SK-N-SH (cell line): ENCODE data around the gene ABHD12. TPM values are rescaled to one million over a fixed set of nuclear protein-coding genes. Genes with fewer than 3 reads are reported as not detected.

ENCODE experiments used
- CTCF ChIA-PET: fragments of 300-600, 350-600 bp; formaldehyde crosslinking; extraction: SDS; loops from one replicate; lab custom pipeline; 2021; lab: Yijun Ruan, JAX
- POLR2A ChIA-PET: fragments of 350-600 bp; sonication (Branson Sonifier 250); formaldehyde crosslinking; extraction: SDS; loops from one replicate; lab custom pipeline; 2020; ENCODE audit warnings: antibody characterized with exemption, inconsistent platforms; lab: Yijun Ruan, JAX
- DNase-seq: peaks from one replicate; pipeline ENCODE4 v3.0.0; 2012
- H2AFZ ChIP-seq: fragments of 200-600 bp; sonication (generic); 2 replicates; pipeline ENCODE4 v1.8.1; 2016; ENCODE audit warnings: antibody characterized with exemption, mild to moderate bottlenecking, low read depth
- H3F3A ChIP-seq: fragments of 200-600 bp; sonication (generic); replicated peaks from 2 replicates; pipeline ENCODE3; 2016; ENCODE audit warnings: antibody characterized with exemption, mild to moderate bottlenecking; ENCODE audit not compliant: insufficient read depth
- H3K27ac ChIP-seq, 2 experiments: fragments of 200-500 bp in 1 of 2; fragments of 200-600 bp in 1 of 2; sonication (Bioruptor generic) in 1 of 2; sonication (generic), shearing (Covaris generic) in 1 of 2; 2 replicates each; pipeline versions ENCODE4 v1.5.1 to v1.6.1; 2014 to 2016; ENCODE audit warnings: low read depth in 2 of 2, inconsistent platforms in 1 of 2, low read length in 1 of 2, mild to moderate bottlenecking in 1 of 2, mixed read lengths in 1 of 2
- H3K27me3 ChIP-seq: fragments of 200-600 bp; sonication (generic), shearing (Covaris generic); 2 replicates; pipeline ENCODE4 v1.6.1; 2016; ENCODE audit warnings: mixed run types; ENCODE audit not compliant: insufficient read depth
- H3K36me3 ChIP-seq, 2 experiments: fragments of 200-500 bp in 1 of 2; fragments of 200-600 bp in 1 of 2; sonication (Bioruptor generic) in 1 of 2; sonication (generic) in 1 of 2; replicated peaks in 1 of 2; 2 replicates each; pipeline versions ENCODE3 to v1.5.1; 2014 to 2016; ENCODE audit warnings: low read length in 1 of 2, mild to moderate bottlenecking in 1 of 2; ENCODE audit not compliant: insufficient read depth in 2 of 2, control insufficient read depth in 1 of 2
- H3K4me1 ChIP-seq, 2 experiments: fragments of 200-500 bp in 1 of 2; fragments of 200-600 bp in 1 of 2; sonication (Bioruptor generic) in 1 of 2; sonication (generic), shearing (Covaris generic) in 1 of 2; 2 replicates each; pipeline versions ENCODE4 v1.5.1 to v1.6.1; 2014 to 2016; ENCODE audit warnings: low read depth in 1 of 2, low read length in 1 of 2, mixed run types in 1 of 2; ENCODE audit not compliant: insufficient read depth in 2 of 2, control insufficient read depth in 1 of 2
- H3K4me2 ChIP-seq: fragments of 200-600 bp; sonication (generic), shearing (Covaris generic); 2 replicates; pipeline ENCODE4 v1.6.1; 2017; ENCODE audit warnings: mixed run types
- H3K4me3 ChIP-seq, 2 experiments: fragments of 200-500 bp in 1 of 2; fragments of 200-600 bp in 1 of 2; sonication (Bioruptor generic) in 1 of 2; sonication (generic), shearing (Covaris generic) in 1 of 2; 2 replicates each; pipeline versions ENCODE4 v1.5.1 to v1.8.1; 2014 to 2016; ENCODE audit warnings: low read depth in 2 of 2, inconsistent platforms in 1 of 2, low read length in 1 of 2, mild to moderate bottlenecking in 1 of 2, mixed read lengths in 1 of 2, moderate library complexity in 1 of 2
- H3K79me2 ChIP-seq: fragments of 200-600 bp; sonication (generic); 2 replicates; pipeline ENCODE4 v1.8.1; 2017; ENCODE audit warnings: mild to moderate bottlenecking; ENCODE audit not compliant: insufficient read depth
- H3K9ac ChIP-seq: fragments of 200-600 bp; sonication (generic); 2 replicates; pipeline ENCODE4 v1.6.1; 2017; ENCODE audit warnings: mixed run types
- H3K9me2 ChIP-seq: fragments of 200-600 bp; sonication (generic); 2 replicates; pipeline ENCODE4 v1.6.1; 2017; ENCODE audit warnings: mixed run types
- H3K9me3 ChIP-seq: fragments of 200-600 bp; sonication (generic); 2 replicates; pipeline ENCODE4 v1.6.1; 2017; ENCODE audit warnings: mixed run types, mild to moderate bottlenecking, moderate library complexity
- H4K20me1 ChIP-seq: fragments of 200-600 bp; sonication (generic); 2 replicates; pipeline ENCODE4 v1.6.1; 2017; ENCODE audit warnings: mild to moderate bottlenecking, mixed run types; ENCODE audit not compliant: insufficient read depth
- CHD2 ChIP-seq: fragments of 150-350 bp; IDR thresholded peaks from 2 replicates; pipeline ENCODE4 v1.6.1; 2018; ENCODE audit warnings: low read length; ENCODE audit not compliant: partially characterized antibody
- ELF1 ChIP-seq: IDR thresholded peaks from 2 replicates; pipeline ENCODE4 v1.4.0; 2012
- EP300 ChIP-seq, 2 experiments: IDR thresholded peaks; 2 replicates each; pipeline versions ENCODE4 v1.4.0 to v1.6.1; 2012; ENCODE audit warnings: borderline replicate concordance in 1 of 2, low read depth in 1 of 2, low read length in 1 of 2
- GABPA ChIP-seq: IDR thresholded peaks from 2 replicates; pipeline ENCODE4 v1.4.0; 2012; ENCODE audit warnings: low read depth, mild to moderate bottlenecking
- GATA2 ChIP-seq: sonication (generic); formaldehyde crosslinking; IDR thresholded peaks from 2 replicates; pipeline ENCODE4 v1.5.0; 2020; ENCODE audit warnings: mild to moderate bottlenecking, missing genetic modification reagents
- IRF3 ChIP-seq: fragments of 150-350 bp; IDR thresholded peaks from 2 replicates; pipeline ENCODE4 v1.6.1; 2016; ENCODE audit warnings: mild to moderate bottlenecking, low read depth, low read length
- JUND ChIP-seq: IDR thresholded peaks from 2 replicates; pipeline ENCODE4 v1.4.0; 2012
- MEF2A ChIP-seq: IDR thresholded peaks from 2 replicates; pipeline ENCODE4 v1.4.0; 2012; ENCODE audit warnings: low read depth, borderline replicate concordance
- POLR2AphosphoS5 ChIP-seq: IDR thresholded peaks from 2 replicates; pipeline ENCODE4 v1.6.1; 2012; ENCODE audit warnings: low read depth, low read length
- RFX5 ChIP-seq: IDR thresholded peaks from 2 replicates; pipeline ENCODE4 v1.6.1; 2012; ENCODE audit warnings: mild to moderate bottlenecking, improper control_type of control experiment, low read length
- RXRA ChIP-seq: IDR thresholded peaks from 2 replicates; pipeline ENCODE4 v1.4.0; 2012; ENCODE audit warnings: low read depth, mild to moderate bottlenecking, borderline replicate concordance
- SIN3A ChIP-seq: IDR thresholded peaks from 2 replicates; pipeline ENCODE4 v1.6.1; 2012; ENCODE audit warnings: low read depth, mild to moderate bottlenecking, low read length, moderate library complexity, borderline replicate concordance
- TEAD4 ChIP-seq: IDR thresholded peaks from 2 replicates; pipeline ENCODE4 v1.4.0; 2012; ENCODE audit warnings: mild to moderate bottlenecking, borderline replicate concordance; ENCODE audit not compliant: insufficient read depth
- USF2 ChIP-seq: fragments of 150-350 bp; IDR thresholded peaks from 2 replicates; pipeline ENCODE4 v1.6.1; 2017; ENCODE audit warnings: antibody characterized with exemption, low read length, low read depth, borderline replicate concordance
- WGBS: methylation state at CpG from one replicate; pipeline ENCODE4 v1.1.6; 2017; ENCODE audit warnings: low lambda C conversion rate; 5-methylcytosine and 5-hydroxymethylcytosine counted together
- polyA plus RNA-seq, 3 experiments: library from polyadenylated mRNA; depleted of rRNA; stranded (reverse); fragments of >200 nt; gene quantifications; 2 replicates each; pipeline ENCODE4 v1.2.3, GENCODE V29; 2012
- TF ChIP-seq, protein P1 (sequence below): IDR thresholded peaks from 2 replicates; pipeline ENCODE4; 2012
- TF ChIP-seq, protein P2 (sequence below): fragments of 200-600 bp; sonication (generic); IDR thresholded peaks from 2 replicates; pipeline ENCODE4 v1.6.1; 2017; ENCODE audit warnings: antibody characterized with exemption, mild to moderate bottlenecking, moderate library complexity
- TF ChIP-seq, protein P3 (sequence below): IDR thresholded peaks from 2 replicates; pipeline ENCODE4 v1.4.0; 2012; ENCODE audit warnings: low read depth

ABHD12 gene
- polyA plus RNA-seq, 1 of the 3 experiments (the other 2 are of a cell fraction), result 33.5 TPM

DNA sequence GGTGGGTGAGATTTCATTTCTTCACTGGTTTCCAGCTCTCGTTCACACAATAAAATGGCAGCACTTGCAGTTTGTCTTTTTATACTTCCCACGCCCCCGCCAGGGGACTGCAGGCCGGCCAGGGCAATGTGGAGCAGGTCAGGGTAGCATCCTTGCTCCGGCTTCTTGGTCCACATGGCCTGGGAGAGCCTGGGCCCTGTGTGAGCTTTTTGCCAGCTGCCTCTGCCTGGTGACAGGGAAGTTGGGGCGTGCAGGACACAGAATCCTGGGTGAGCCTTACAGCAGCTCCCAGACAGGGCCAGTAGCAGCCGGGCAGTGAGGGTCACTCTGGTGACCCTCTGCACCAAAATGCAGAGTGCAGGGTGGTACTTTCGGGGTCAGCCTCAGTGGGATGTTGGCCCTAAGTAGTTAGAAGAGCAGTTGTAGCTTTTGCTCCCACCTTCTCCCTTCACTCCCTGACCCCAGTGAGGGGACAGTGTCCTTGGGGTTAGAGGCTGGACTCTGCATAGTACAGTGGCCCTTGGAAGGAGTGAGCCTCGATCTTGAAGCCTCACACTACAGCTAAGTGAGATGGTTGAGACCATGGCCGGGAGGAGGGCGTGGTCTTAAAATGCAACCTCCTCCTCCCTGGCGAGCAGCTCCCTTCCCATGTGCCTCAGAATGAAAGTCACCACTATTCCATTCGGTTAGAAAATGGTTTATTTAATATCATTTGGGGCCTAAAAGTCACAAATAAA, 119.0 kb downstream of the ABHD12 start:
- WGBS, result 85% methylated on average over 6 of the region's 13 CpGs
- Histone ChIP-seq H3K36me3 (peaks cover 32 to 54% of the 10 kb centered on the region in 2 experiments), H2AFZ (no peak overlapping the region), H3K27me3 (no peaks in the 10 kb centered on the region), H3K4me1 (peaks cover 0 to 10% of the 10 kb centered on the region in 2 experiments; a peak in 1 of 4 replicates), H3K9ac (no peak overlapping the region), H3K4me3 (no peak overlapping the region), H3F3A (peaks cover under 1% of the 10 kb centered on the region), H3K27ac (no peak overlapping the region), H3K9me2 (no peaks in the 10 kb centered on the region), H3K9me3 (no peaks in the 10 kb centered on the region), H4K20me1 (peaks cover 13% of the 10 kb centered on the region; the same call in 1 of the 2 replicates), H3K79me2 (peaks cover 35% of the 10 kb centered on the region; the same call in 1 of the 2 replicates), H3K4me2 (no peak overlapping the region)
- no peak for DNase-seq
- ChIA-PET POLR2A (interaction anchor here (1.1 kb wide), 1 partner anchor 119 kb away, joined by 3 read pairs; no protein-coding TSS in a partner anchor), CTCF (interaction anchor here (0.7 to 1.3 kb wide), 3 partner anchors 17 to 92 kb away, joined by 3 to 4 read pairs (median 3); no protein-coding TSS in a partner anchor)
- no peak for TF ChIP-seq RFX5
- TF ChIP-seq, protein P1, sequence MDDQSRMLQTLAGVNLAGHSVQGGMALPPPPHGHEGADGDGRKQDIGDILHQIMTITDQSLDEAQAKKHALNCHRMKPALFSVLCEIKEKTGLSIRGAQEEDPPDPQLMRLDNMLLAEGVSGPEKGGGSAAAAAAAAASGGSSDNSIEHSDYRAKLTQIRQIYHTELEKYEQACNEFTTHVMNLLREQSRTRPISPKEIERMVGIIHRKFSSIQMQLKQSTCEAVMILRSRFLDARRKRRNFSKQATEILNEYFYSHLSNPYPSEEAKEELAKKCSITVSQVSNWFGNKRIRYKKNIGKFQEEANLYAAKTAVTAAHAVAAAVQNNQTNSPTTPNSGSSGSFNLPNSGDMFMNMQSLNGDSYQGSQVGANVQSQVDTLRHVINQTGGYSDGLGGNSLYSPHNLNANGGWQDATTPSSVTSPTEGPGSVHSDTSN, result no peak
- TF ChIP-seq JUND, result no peak
- no peak for TF ChIP-seq CHD2
- TF ChIP-seq IRF3, result no peak
- TF ChIP-seq, protein P2, sequence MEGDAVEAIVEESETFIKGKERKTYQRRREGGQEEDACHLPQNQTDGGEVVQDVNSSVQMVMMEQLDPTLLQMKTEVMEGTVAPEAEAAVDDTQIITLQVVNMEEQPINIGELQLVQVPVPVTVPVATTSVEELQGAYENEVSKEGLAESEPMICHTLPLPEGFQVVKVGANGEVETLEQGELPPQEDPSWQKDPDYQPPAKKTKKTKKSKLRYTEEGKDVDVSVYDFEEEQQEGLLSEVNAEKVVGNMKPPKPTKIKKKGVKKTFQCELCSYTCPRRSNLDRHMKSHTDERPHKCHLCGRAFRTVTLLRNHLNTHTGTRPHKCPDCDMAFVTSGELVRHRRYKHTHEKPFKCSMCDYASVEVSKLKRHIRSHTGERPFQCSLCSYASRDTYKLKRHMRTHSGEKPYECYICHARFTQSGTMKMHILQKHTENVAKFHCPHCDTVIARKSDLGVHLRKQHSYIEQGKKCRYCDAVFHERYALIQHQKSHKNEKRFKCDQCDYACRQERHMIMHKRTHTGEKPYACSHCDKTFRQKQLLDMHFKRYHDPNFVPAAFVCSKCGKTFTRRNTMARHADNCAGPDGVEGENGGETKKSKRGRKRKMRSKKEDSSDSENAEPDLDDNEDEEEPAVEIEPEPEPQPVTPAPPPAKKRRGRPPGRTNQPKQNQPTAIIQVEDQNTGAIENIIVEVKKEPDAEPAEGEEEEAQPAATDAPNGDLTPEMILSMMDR, result no peak
- TF ChIP-seq MEF2A, result no peak
- TF ChIP-seq, protein P3, sequence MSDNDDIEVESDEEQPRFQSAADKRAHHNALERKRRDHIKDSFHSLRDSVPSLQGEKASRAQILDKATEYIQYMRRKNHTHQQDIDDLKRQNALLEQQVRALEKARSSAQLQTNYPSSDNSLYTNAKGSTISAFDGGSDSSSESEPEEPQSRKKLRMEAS, result no peak
- no peak for TF ChIP-seq EP300 (IDR thresholded peaks at IDR 0.05; ENCODE audit: borderline replicate concordance in 1 of 2, low read depth in 1 of 2, low read length in 1 of 2)
- no peak for TF ChIP-seq GABPA
- TF ChIP-seq ELF1, result no peak
- no peak for TF ChIP-seq POLR2AphosphoS5
- TF ChIP-seq RXRA, result no peak
- no peak for TF ChIP-seq SIN3A
- no peak for TF ChIP-seq USF2
- TF ChIP-seq TEAD4, result no peak
- TF ChIP-seq GATA2, result no peak
